HG02973 (cell line): ENCODE results near the gene SDK1.

Experiments
- ATAC-seq: cut with Tn5 transposase; IDR thresholded peaks from one replicate; pipeline ENCODE4 v1.9.1; 2021; ENCODE audit warnings: moderate library complexity; ENCODE audit not compliant: unreplicated experiment

The SDK1 gene

DNA sequence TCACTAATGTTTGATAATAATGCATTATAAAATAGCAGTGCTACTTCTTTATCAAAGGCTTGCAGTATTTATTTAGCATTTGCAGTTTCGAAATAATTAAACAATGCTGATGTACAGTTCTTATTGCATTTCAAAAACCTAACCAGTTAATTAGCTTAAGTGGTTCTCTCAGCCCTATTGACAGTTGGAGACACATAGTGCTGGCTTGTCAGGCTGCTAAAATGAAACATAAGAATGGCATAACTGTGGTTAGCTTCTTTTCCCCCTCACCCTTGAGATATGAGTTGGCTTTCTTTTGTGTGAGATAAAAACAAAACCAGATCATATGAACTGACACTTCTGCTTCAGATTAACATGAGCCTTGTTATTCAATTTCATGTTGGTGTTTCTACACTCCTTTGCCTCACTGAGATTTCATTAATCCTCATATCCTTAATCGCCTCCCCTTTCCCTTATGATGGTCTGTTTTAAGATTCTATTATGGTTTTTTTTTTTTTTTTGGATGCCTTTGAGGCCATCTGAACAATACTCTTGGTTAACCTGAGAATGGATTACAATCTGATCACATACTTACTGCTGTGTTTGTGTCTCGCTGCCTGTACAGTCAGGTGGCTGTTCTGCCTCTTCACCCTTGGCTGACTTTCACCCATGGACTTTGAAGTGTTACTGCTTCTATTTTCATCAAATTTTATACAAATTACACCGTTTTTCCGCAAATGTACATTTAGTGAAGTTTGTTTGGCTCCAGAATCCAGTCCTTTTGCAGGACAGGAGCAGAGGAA is 108.0 kb downstream of the SDK1 start:
- no peak for ATAC-seq

DNA sequence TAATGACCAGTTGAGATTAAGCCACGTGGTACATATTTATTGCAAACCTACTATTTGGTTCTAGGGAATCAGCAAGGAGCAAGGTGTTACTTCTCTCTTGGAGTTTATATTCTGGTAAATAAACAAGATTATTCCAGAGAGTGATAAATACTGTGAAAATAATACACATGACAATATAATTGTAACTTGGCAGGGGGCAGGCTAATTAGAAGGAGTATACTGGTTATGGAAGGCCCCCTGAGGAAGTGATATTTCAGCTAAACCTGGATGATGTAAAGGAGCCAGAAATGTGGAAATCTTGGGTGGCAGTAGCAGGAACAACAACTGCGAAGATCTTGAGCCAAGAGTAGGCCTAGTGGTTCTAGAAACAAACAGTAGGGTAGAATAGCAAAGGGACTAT is 111.8 kb downstream of the SDK1 start:
- no peak for ATAC-seq

DNA sequence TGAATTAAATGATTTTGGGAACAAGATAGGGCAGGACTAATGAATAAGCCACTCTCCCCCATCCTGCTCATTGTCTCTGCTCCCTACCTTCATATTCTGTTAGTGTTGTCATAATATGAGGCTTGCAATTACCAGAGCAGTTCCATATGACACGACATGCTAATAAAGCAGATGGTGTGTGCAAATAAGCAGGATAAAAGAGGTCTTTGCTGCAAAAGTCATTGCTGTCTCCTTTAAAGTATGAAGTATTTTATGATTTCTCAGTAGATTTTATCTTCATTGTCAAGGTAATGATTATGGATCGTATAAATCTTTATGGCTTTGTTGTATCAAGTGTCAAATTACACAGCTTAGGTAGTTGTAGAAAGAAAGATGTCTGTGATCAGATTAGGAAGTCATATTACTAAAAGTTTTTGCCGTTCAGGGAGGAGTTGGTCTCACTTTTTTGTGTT is 114.8 kb downstream of the SDK1 start:
- no peak for ATAC-seq

DNA sequence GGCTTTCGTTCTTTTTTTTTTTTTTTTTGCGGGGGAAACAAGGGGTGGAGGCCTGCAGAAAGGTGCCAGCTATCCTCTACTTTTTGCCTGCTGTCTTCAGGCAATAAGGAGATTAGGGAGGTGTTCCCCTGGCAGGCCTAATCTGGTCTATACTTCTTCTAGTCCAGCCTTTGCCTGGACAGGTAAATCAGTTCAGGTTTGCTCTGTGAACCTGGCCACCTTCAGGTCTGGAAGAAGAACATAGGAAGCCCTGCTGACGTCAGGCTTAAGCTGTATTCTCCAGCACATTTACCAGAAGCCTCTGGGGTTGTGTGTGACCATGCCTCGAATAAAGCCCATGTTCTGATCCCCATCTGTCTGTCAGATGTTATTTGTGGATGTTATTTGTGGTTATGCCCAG is 115.4 kb downstream of the SDK1 start:
- ATAC-seq, result no peak

DNA sequence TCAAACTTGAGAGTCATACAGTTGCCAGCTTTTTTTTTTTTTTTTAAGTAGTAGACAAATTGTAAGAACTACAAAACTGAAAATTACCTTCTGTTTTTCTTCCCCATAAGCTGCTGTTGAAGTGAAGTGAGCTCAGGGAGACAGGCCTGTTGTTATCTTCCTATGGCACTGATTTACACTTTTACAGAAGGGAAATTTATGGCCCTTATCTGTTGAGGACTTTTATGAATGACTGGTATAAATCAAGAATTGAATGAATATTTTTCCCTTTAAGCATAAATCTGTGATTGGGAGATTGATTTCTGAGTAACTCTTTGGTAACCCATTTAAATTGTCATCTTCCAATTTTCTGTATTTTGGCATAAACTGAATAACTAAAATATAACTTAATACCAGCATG is 124.0 kb downstream of the SDK1 start:
- no peak for ATAC-seq

DNA sequence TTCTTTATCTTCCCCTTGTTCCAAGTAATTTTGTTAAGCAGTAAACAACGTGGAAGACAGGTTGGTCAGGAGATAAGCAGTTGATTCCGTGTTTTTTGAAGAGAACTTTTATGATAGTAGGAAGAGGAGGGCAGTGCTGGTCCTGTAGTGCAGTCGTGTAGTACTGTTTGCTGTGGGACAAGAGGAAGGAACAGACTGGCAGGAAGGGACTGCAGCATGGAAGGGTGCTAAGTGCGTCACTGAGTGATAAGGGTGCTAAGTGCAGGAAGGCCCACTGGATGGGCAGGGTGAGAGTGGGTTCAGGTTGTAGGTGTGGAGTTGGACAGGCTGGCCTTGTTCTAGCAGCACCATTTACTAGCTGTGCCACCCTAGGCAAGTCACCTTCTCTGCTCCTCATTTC is 125.0 kb downstream of the SDK1 start:
- no peak for ATAC-seq

DNA sequence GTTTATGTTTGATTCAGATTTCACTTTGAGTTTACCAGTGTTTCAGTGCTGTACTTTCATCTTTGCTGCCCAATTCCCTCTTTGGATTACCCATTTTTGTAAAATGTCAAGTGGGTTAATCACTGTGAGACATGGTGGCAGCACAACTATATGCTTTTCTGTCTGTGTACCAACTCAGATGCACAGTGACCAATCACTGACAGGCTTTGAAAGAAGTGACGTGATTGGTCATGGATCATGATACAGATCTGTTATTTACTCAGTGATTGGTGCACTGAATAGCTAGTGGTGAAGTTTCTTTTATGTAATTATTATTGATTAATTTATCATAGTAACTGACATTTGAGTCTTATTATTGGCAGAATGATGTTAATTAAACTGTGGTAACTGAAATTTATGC is 126.9 kb downstream of the SDK1 start:
- no peak for ATAC-seq

GRCh38 chr7:3429981-3430380 is 128.9 kb downstream of the SDK1 start:
- ATAC-seq, result no peak

DNA sequence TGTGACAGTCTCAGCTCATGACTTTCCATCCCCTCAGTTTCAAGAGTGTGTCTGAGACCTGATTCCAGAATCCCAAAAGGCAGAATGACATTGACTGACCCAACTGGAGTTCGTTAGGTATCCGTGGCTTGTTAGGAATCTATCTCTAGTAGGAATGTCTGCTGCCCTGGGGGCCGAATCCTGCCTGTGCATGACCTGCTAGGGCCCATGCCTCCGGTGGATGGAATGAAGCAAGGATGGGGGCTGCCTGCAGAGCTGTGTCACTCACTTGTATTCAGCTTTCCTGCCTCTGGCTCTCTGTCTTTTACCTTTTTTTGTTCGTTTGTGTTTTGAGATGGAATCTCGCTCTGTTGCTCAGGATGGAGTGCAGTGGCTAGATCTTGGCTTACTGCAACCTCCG is 129.5 kb downstream of the SDK1 start:
- no peak for ATAC-seq

DNA sequence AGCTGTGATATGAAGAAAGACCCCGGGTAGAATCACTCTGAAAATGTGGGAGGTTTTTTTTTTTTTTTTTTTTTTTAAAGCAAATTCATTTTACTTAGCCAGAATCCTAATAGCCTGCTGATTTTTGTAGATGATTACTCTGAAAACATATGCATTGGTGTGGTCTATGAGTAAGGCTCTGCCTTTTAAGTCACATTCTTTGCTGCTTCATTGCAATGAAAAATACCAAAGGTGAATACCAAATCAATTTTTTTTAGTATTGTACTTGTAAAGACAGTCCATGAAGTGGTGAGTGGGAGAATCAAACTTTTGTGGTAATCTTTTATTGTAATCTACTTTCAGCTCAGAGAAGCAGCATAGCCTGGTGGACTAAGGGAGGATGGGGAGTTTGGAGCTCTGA is 130.3 kb downstream of the SDK1 start:
- ATAC-seq, result no peak

- ATAC-seq, result no peak
Measured at GRCh38 chr7:3432911-3433310, 131.9 kb downstream of the SDK1 start.

DNA sequence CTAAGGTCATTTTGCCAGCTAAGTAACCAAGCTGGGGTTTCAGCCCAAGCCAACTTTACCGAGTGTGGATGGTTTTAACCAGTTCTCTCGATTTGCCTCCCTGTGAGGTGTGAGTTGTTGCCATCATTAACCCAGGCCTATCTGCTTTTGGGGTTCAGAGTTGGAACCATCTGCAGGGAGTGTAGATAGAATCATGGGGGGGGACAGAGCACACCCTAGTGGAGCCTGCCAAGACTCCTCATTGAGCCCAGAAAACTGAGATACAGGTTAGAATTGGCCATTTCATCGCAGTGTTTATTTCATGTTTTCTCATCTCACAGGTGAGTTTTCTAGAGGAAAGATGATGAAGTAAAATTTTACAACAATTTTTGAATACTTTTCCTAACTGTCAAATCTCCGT is 133.6 kb downstream of the SDK1 start:
- no peak for ATAC-seq

DNA sequence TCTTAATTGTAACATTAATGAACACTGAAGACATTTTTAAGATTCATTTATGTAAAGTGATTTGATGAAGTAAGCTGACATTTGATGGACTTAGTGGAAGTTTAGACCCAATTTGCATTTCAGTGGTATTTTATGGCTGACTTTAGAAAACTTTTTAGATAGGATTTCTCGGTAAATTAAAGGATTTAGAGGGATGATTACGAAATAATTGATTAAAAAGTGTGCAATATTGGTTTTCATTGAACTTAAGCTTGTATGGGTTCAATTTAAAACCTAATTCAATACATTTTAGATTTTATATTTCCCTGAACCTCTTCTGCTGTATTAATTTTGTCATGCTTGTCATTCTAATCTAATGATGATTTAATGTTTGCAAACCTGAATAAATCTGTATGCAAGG is 135.1 kb downstream of the SDK1 start:
- ATAC-seq, result no peak

GRCh38 chr7:3436746-3437145 is 135.7 kb downstream of the SDK1 start:
- ATAC-seq, result no peak

DNA sequence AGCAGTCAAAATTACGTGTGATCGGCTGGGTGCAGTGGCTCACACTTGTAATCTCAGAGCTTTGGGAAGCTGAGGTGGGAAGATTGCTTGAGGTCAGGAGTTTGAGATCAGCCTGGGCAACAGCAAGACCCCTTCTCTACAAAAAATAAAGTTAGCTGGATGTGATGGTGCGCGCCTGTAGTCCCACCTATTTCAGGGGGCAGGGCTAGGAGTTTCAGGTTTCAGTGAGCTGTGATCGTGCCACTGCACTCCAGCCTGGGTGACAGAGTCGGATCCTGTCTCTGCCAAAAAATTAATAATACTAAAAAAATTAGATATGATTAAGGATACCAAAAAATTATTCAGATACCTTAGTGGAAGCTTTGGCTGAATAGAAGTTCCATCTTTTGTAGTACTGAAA is 136.4 kb downstream of the SDK1 start:
- no peak for ATAC-seq

DNA sequence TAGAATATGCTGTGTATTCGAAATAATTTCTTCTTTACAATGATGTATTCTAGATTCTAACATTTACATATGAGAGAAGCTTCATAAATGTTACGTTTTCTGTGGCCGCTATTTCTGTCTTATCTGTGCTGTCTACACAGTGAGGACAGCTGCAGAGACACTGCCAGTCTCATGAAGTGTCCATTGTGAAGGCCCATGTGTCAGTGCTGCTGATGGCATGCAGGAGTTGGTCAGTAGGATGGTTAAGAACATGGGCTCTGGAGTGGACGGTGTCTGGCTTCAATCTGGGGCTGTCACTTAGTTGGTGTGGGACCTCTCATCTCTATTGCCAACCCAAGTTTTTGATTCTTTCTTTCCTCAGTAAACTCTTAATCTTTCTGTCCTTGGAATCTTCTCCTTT is 137.3 kb downstream of the SDK1 start:
- ATAC-seq, result no peak

DNA sequence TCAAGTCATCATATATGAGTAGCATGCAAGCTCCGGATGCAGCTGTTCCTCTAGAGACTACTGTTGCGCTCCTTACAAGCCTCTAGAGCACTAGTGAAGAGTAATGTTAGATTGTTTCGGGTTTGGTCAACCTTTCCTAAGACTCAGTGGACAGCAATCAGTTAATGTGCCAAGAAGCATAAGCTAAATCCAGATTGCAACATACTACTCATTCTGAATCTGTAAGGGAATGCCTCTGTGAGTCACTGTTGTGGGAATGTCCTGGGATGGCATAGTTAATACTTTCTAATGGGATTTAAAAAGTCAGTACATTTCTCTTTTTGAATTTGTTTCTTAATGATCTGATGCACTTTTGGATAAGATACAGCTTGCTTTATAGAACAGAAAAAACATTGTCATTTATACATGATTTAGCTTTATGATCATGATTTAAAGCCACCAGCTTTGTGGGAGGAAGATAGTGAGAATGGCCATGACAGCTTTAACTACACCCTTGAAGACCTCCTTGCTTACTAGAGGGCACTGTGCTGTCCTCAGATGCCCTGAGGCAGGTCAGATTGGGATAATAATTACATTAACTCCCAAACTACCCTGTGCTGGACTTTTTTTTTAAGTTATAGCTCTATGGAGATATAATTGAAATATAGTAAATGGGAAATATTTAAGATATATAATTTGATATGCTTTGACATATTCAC is 138.4 kb downstream of the SDK1 start:
- no peak for ATAC-seq

- no peak for ATAC-seq
Measured at GRCh38 chr7:3440509-3440908, 139.5 kb downstream of the SDK1 start.

DNA sequence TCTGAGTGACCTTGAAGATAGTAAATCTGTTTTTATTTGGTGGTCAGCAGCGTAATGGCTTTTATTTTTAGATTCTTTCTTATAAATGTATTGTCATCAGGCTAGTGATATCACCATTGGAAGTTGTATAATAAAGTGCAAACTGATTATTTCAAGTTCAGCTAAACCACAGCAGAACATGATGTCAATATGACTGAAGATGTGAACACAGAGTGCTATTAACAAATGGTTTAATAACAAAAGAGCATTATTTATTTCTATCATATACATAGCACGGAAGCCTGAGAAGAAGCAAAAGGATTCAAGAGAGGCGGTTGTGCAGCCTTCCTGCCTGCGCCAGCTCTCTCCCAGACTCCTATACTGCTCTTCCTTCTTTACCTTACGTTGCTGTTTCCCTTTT is 142.7 kb downstream of the SDK1 start:
- ATAC-seq, result no peak

DNA sequence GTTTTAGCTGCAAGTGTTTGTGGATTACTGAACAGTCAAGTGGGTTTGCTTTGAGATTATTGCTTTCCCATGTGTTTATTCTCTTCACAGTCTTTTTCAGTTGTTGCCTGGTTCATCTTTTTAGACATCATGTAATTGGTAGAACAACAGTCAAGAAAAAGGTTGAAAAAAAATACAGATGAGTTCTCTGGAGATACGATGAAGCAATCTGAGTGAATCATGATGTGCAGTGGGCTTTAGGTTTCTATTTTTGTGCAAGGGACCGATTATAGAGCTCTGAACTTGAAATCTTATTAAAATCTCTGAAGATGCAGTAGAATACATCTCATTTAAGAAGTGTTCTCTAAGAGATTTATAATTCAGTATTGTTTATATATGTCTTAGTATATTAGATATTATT is 145.7 kb downstream of the SDK1 start:
- ATAC-seq, result no peak

DNA sequence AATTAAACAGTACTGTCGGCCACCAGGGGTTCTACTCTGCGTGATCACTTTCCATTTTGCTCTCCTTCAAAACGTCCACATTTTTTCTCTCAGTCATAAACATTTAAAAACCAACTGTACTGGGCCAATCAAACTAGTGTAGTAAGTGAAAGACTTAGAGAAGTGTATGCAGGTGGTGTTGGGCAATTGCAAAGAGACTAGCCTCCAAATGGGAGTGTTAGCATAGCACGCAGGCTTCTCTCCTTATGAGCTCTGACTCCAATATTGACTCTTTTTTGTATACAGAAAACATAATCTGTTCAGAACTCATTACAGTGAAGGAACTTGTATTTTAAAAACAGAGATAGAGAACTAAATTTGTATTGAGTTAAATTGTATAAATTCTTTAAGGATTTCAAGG is 150.6 kb downstream of the SDK1 start:
- ATAC-seq, result no peak

- ATAC-seq, result no peak
Measured at GRCh38 chr7:3453398-3453797, 152.3 kb downstream of the SDK1 start.
